Stimulated activated CD8-positive, alpha-beta memory T cell treated with anti-CD3 and anti-CD28 coated beads, Interleukin-12 subunit alpha, Interleukin-12 subunit beta, amount 100 ng/mL, for 24 hours (primary cell): ENCODE data around the gene ALG11.
"Not testable (repeated sequence)": the region's sequence is repeated elsewhere in the genome, so short reads cannot be mapped to it uniquely, and the experiment has no call there.

ENCODE experiments used
- DNase-seq: peaks from one replicate; pipeline ENCODE4 v3.0.0-alpha.2; 2020; ENCODE audit errors: extremely low read depth

Gene ALG11

GRCh38 chr13:52029569-52029968 is 17.4 kb downstream of the ALG11 start:
- no peak for DNase-seq

- not testable (repeated sequence) for DNase-seq
Observed at GRCh38 chr13:52030401-52030800, 18.2 kb downstream of the ALG11 start.

DNA sequence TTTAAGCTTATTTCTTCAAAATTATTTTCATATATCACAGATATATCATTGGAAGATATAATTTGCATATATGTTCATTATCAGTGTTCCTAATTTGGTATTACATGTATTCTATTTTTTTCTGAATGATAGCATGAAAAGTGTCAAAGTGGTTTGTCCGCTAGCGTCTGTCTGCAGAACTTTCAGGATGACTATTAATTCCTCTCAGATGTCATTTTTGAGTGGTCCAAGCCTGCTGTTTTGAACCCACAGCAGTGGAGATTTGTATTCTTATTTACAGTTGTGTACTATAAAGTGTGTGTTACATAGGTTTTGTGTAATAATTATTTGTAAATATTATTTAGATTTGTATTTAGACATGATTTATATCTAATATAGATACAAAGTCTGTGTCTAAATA is 20.8 kb downstream of the ALG11 start:
- no peak for DNase-seq

- no peak for DNase-seq
Observed at GRCh38 chr13:52034616-52035226, 22.5 kb downstream of the ALG11 start.

DNA sequence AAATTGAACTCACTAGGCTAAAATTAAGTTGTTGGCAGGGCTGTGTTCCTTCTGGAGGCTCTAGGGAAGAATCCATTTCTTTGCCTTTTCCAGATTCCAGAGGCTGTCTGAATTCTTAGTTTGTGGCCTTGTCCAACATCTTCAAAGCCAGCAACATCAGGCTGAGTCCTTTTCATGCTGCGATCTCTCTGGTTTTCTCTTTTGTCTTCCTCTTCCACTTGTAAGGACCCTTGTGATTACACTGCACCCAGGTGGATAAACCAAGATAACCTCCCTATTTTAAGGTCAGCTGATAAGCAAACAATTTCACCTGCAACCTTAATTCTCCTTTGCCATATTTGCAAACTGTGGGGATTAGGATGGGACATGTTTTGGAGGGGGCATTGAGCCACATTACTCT is 23.8 kb downstream of the ALG11 start:
- DNase-seq, result no peak

GRCh38 chr13:52043675-52044074 is 31.5 kb downstream of the ALG11 start:
- no peak for DNase-seq

GRCh38 chr13:52047463-52047862 is 35.3 kb downstream of the ALG11 start:
- DNase-seq, result no peak

DNA sequence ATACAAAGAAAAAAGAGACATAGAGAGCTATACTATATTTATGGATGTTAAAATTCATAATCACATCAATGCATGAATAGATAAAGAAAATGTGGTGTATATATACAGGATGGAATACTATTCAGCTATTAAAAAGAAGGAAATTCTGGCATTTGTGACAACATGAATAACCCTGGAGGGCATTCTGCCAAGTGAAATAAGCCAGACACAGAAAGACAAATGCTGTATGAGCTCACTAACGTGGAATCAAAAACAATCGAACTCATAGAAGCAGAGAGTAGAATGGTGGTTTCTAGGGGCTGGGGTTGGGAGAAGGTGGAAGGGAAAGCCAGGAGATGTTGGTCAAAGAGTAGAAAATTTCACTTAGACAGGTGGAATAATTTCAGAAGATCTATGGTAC is 36.3 kb downstream of the ALG11 start:
- DNase-seq, result no peak

DNA sequence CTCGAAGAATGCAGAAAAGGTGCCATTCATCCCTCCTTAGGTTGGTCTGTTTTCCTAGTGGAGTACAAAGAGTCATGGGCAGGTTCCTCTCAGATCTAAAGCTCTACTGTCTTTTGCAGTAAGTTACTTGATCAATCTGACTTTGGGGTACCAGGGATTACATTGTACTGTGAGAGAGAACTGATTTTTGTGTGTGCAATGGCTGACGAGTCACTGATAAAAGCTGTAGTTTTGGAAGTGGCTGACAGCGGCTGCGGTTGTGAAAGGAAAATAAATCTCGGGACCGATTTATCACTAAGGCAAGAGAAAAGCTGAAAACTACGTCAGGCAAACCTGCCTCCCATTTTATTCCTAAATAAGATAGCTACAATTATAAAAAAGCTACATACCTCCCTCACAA is 39.2 kb downstream of the ALG11 start:
- DNase-seq, result no peak

DNA sequence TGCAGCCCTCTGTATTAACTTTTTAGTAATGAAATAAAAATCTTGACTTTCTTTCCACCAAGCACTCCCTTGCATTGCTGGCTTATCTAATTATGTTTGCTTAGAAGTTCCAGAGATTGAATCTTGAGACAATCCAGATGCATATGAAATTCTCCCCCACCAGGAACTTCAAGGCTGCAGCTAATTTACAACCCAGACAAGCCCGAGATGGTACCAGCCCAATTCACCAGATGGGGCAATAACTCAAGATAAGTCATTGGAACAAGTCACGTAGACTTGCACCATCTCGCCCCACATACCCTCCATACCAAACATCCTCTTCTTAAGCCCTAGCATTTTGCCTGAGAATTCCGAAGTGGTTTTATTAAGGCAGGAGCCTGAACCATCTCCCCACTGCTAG is 41.3 kb downstream of the ALG11 start:
- DNase-seq, result no peak

DNA sequence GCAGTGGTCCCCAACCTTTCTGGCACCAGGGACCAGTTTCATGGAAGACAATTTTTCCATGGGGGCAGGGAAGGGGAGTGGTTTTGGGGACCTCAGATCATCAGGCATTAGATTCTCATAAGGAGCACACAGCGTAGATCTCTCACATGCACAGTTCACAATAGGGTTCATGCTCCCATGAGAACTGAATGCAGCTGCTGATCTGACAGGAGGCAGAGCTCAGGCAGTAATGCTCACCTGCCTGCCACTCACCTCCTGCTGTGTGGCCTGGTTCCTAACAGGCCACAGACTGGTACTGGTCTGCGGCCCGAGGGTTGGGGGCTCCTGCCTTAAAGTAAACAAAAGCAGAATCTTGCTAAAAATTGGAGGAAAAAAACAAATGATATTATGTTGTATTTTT is 48.9 kb downstream of the ALG11 start:
- DNase-seq, result not testable (repeated sequence)

GRCh38 chr13:52061587-52061986 is 49.4 kb downstream of the ALG11 start:
- DNase-seq, result no peak

DNA sequence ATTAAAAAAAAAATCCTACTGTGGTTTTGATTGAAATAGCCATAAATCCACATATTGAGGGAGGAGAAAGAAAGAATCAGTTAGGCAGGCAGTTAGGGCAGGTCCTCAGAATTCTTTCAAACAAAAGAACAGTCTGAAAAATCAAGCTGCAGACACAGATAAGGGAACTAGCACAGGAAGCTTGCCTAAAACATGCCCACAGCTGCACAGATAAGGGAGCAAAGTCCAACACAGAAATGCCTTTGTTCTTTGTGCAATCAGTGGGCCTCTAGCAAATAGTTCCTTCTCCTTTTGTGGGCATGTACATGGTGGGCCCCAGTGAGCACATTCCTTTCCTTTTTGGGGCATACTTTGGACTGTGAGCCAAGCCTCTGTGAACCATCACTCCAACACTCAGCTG is 55.0 kb downstream of the ALG11 start:
- no peak for DNase-seq

DNA sequence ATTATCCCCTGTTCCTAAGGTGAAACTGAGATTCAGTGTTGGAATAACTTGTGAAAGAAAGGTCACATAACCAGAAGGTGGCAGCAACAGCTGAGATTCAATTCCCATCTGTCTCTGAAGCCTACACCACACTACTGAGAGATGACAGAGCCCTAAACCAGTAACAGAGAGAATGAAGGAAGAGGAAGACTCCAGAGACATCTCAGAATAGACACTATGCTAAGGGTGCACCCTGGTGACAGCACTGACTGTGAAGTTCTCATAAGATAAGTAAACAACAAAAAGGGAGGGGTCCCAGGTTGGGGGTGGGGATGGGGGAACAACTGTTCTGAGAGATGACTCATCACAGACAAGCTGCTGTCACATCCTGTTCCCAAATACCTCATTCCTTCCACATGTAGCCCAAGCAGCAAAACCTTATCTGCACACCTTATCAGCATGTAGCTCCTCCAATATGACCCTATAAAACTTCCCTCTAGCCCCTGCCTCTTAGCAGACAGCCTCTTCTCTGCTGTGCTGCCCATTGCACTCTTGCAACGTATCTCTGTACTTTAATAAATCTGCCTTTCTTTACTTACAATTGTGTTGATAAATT is 58.8 kb downstream of the ALG11 start:
- DNase-seq, result no peak
